GM21528 (cell line): ENCODE results near the gene GPR137B.

Source experiments
- ATAC-seq: cut with Tn5 transposase; IDR thresholded peaks from one replicate; pipeline ENCODE4 v1.9.1; 2021; ENCODE audit warnings: mild to moderate bottlenecking, moderate library complexity; ENCODE audit not compliant: unreplicated experiment, low FRiP score

Gene GPR137B

GRCh38 chr1:236242568-236242967 lies 100.2 kb downstream of the GPR137B start:
- no peak for ATAC-seq

DNA sequence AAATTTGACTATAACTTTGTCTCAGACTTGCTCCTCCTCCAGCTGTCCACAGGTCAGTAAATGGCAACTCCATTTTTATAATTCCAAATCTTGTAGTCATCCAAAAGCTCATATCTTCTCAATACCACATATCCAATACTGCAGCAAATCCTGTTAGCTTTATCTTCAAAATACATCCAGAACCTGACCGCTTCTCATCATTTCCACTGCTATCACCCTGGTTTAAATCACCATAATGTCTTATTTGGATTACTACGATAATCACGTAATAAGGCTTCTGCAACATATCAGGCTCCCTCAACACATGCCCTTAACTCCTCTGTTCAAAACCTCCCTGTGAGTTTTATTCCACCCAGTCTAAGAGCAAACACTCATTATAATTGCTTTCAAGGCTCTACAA lies 104.9 kb downstream of the GPR137B start:
- ATAC-seq: no peak

- ATAC-seq: no peak
These were observed 109.2 kb downstream of the GPR137B start for GRCh38 chr1:236251587-236251986.

DNA sequence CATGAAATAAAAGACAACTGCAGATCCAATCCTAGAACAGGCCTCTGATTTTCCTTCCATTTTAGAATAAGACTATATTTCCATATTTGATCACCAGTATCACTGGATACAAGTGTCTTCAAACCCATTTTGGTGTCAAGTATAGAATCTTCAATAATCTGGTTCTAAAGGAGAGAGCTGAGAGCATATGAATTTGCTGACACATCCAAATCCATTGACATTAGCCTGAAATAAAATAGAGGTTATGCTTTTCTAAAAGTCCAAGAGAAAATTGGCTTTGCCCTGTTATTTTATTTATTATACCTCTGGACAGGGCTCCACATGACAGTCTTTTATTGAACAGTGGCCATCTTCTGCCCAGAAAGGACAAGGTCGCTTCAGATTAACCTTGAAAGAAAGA lies 110.8 kb downstream of the GPR137B start:
- no peak for ATAC-seq

DNA sequence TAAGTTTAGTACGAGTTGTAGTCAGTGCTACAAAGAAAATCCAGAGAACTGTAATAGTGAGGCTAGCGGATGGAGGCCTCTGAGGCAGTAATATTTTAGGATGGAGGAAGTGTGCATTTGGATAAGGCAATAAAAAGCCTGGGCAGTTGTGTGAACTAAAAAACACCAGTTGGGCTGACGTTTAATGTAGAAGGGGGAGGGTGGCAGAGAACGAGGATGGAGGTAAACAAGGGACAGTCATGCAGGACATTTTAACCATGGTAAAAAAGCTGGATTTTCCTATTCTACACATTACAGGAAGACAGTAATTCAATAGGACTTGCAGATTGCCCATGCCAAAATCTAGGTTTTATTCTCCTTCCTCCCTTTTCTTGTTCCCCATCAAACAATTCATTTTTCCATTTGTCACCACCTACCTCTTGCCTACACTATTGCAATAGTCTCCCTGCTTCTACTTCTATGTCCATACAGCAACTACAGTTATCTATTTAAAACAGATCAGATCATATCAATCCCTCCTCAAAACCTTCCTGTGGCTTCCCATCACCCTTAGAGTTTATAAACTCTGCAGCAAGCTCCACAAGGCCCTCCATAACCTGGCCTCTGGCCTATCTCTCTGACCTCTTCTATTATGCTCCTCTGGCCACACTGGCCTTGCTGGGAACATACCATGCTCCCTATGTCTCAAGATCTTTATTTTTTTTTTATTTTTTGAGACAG lies 111.7 kb downstream of the GPR137B start:
- ATAC-seq: no peak

DNA sequence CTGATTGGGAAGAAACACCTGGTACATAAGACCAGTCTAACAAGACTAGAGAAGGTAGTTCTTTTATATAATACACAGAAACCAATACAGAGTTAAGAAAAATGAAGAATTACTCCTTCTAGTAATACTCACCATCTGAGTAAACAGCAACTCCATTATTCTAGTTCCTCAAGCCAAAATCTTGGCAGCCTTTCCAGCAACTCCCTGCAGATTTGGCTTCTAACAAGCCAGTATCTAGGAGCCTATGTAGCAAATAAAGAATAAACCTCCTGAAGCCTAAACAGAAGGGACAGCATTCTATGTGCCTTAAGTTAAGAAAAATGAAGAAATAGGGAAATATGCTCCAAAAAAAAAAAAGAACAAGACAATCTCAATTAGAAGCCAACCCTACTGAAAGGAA lies 114.9 kb downstream of the GPR137B start:
- ATAC-seq: no peak

GRCh38 chr1:236258114-236258622 lies 115.8 kb downstream of the GPR137B start:
- ATAC-seq: no peak
